Prostate gland (tissue), 2 donors: Measurements from ENCODE around the gene MED15.

Source experiments
- CTCF ChIP-seq, 4 experiments: fragments of 200-600 bp in 2 of 4; fragments of 450-650 bp in 2 of 4; sonication (generic) in 2 of 4; IDR thresholded peaks; 1 replicate in 3 of 4; 2 replicates in 1 of 4; pipeline ENCODE4 v1.5.1; 2016 to 2019; ENCODE audit warnings: antibody characterized with exemption in 4 of 4, mild to moderate bottlenecking in 2 of 4, moderate library complexity in 2 of 4
- POLR2A ChIP-seq: fragments of 450-650 bp; IDR thresholded peaks from one replicate; pipeline ENCODE4 v1.6.1; 2016; ENCODE audit warnings: antibody characterized with exemption, mild to moderate bottlenecking
- POLR2AphosphoS5 ChIP-seq: sonication (generic); formaldehyde crosslinking; IDR thresholded peaks from one replicate; pipeline ENCODE4 v1.6.1; 2017; ENCODE audit warnings: antibody characterized with exemption

DNA sequence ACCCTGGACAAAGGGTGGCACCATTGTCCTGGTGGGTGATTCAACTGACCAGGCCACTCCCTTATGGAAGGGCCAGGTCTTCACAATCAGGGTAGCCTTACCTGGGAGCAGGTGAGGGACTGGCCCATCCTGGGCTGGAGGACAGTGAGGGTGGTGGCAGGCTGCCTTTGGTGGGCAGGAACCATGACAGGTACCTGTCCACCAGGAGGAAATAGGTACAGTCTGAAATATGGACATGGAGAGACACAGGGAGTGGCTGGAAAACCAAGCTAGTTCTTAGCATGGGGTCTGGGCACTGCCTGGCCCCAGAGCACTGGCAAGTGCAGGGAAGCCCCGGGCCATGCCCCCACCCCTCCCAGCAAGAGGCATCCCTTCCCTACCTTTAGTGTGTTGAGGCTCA, 113.8 kb downstream of the MED15 start:
- TF ChIP-seq CTCF (IDR thresholded peaks at IDR 0.05): no peak
- no peak for TF ChIP-seq POLR2A
- no peak for TF ChIP-seq POLR2AphosphoS5
